RWPE2 (cell line): ENCODE measurements around the gene TMEM87A.

Experiments used
- ATAC-seq: fragments of 200-7000 bp; cut with Tn5 transposase; 3 replicates; pipeline ENCODE4 v1.9.1; 2021; ENCODE audit warnings: low read depth
- DNase-seq: peaks from one replicate; pipeline ENCODE4 v3.0.0-alpha.2; 2020; ENCODE audit warnings: low spot score
- H3K27ac ChIP-seq: fragments of 450-650 bp; 2 replicates; pipeline ENCODE4 v1.5.1; 2017; ENCODE audit warnings: mild to moderate bottlenecking; ENCODE audit not compliant: poor library complexity, severe bottlenecking
- H3K27me3 ChIP-seq: fragments of 250-450 bp; sonication (Bioruptor Pico); 2 replicates; pipeline ENCODE4 v1.5.1; 2021; ENCODE audit warnings: mild to moderate bottlenecking, moderate library complexity; ENCODE audit not compliant: insufficient read depth, poor library complexity, severe bottlenecking
- H3K36me3 ChIP-seq: fragments of 250-450 bp; sonication (Bioruptor Pico); 2 replicates; pipeline ENCODE4 v1.5.1; 2020; ENCODE audit warnings: low read depth, mild to moderate bottlenecking, moderate library complexity
- H3K4me1 ChIP-seq: fragments of 250-450 bp; sonication (Bioruptor Pico); 2 replicates; pipeline ENCODE4 v1.5.1; 2021; ENCODE audit warnings: mild to moderate bottlenecking, moderate library complexity; ENCODE audit not compliant: insufficient read depth, poor library complexity, severe bottlenecking
- H3K4me3 ChIP-seq: fragments of 250-450 bp; sonication (Bioruptor Pico); 2 replicates; pipeline ENCODE4 v1.5.1; 2021; ENCODE audit warnings: mild to moderate bottlenecking, moderate library complexity; ENCODE audit not compliant: severe bottlenecking
- H3K9me3 ChIP-seq: fragments of 250-450 bp; sonication (Bioruptor Pico); 2 replicates; pipeline ENCODE4 v1.5.1; 2021; ENCODE audit warnings: mild to moderate bottlenecking, moderate library complexity; ENCODE audit not compliant: severe bottlenecking
- CTCF ChIP-seq: fragments of 450-650 bp; IDR thresholded peaks from one replicate; pipeline ENCODE4 v1.5.1; 2017; ENCODE audit warnings: mild to moderate bottlenecking, moderate library complexity; ENCODE audit not compliant: poor library complexity, severe bottlenecking

Gene TMEM87A

GRCh38 chr15:42184296-42184695 is 88.9 kb downstream of the TMEM87A start:
- ATAC-seq: no peak
- H3K27me3 ChIP-seq: no peaks in the 10 kb centered on the region
- DNase-seq: no peak
- H3K4me3 ChIP-seq: no peak overlapping the region
- no peaks in the 10 kb centered on the region for H3K9me3 ChIP-seq
- H3K27ac ChIP-seq: no peak overlapping the region
- no peak for TF ChIP-seq CTCF
- H3K4me1 ChIP-seq: no peaks in the 10 kb centered on the region
- peaks cover 92% of the 10 kb centered on the region for H3K36me3 ChIP-seq

GRCh38 chr15:42182961-42183360 is 90.3 kb downstream of the TMEM87A start:
- Histone ChIP-seq H3K27ac (no peak overlapping the region), H3K36me3 (peaks cover 89% of the 10 kb centered on the region), H3K27me3 (no peaks in the 10 kb centered on the region), H3K4me1 (no peaks in the 10 kb centered on the region), H3K4me3 (no peak overlapping the region), H3K9me3 (no peaks in the 10 kb centered on the region)
- DNase-seq: no peak
- no peak for ATAC-seq
- TF ChIP-seq CTCF: no peak

GRCh38 chr15:42182328-42182886 is 90.8 kb downstream of the TMEM87A start:
- Histone ChIP-seq H3K27me3 (no peaks in the 10 kb centered on the region), H3K9me3 (no peaks in the 10 kb centered on the region), H3K4me1 (no peaks in the 10 kb centered on the region), H3K4me3 (no peak overlapping the region), H3K27ac (no peak overlapping the region), H3K36me3 (peaks cover 89% of the 10 kb centered on the region)
- ATAC-seq (no peak), DNase-seq (no peak)
- no peak for TF ChIP-seq CTCF

GRCh38 chr15:42178056-42178455 is 95.2 kb downstream of the TMEM87A start:
- Histone ChIP-seq H3K27me3 (no peaks in the 10 kb centered on the region), H3K9me3 (no peaks in the 10 kb centered on the region), H3K4me3 (no peak overlapping the region), H3K27ac (no peak overlapping the region), H3K36me3 (peaks cover 86% of the 10 kb centered on the region), H3K4me1 (no peaks in the 10 kb centered on the region)
- DNase-seq: no peak
- TF ChIP-seq CTCF: no peak
- no peak for ATAC-seq

GRCh38 chr15:42175671-42176070 is 97.6 kb downstream of the TMEM87A start:
- Histone ChIP-seq H3K4me3 (no peak overlapping the region), H3K27me3 (no peaks in the 10 kb centered on the region), H3K27ac (no peak overlapping the region), H3K36me3 (peaks cover 85% of the 10 kb centered on the region), H3K9me3 (no peaks in the 10 kb centered on the region), H3K4me1 (no peaks in the 10 kb centered on the region)
- ATAC-seq (no peak), DNase-seq (no peak)
- no peak for TF ChIP-seq CTCF
